SK-N-SH treated with all-trans-retinoic acid at 6 μM for 48 hours (cell line): ENCODE measurements around the gene SEPTIN5.

ENCODE experiments used
- ISL1 ChIP-seq: fragments of 250-450 bp; sonication (Bioruptor Pico); IDR thresholded peaks from 2 replicates; pipeline ENCODE4 v2.1.2; 2022; ENCODE audit warnings: mild to moderate bottlenecking, moderate library complexity
- RARB ChIP-seq: fragments of 250-450 bp; sonication (Bioruptor Pico); IDR thresholded peaks from 2 replicates; pipeline ENCODE4 v1.8.0; 2021; ENCODE audit warnings: mild to moderate bottlenecking, moderate library complexity
- ZFP30 ChIP-seq: fragments of 450-650 bp; formaldehyde crosslinking; IDR thresholded peaks from 2 replicates; pipeline ENCODE4 v1.5.0; 2022; ENCODE audit warnings: mild to moderate bottlenecking, moderate library complexity

DNA sequence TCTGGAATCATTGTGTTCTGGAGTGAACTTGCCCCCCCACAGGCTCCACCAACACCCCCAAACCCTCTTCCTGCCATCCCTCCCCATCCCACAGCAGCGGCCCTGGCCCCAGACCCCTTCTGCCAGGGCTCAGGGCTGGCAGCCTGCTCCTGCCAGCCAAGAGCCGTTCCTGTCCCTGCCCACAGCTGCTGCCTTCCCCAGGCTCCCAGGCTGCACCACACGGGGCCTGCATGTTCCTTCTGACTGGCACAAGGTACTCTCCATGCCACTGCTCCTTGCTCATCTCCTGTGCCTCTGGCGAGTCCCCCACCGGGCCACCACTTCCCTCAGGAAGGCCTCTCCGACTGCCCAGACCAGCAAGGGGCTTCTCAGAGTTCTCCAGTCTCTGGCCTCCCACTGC, 14.0 kb downstream of the SEPTIN5 start:
- no peak for TF ChIP-seq ISL1 (CRISPR knock-in tag)
- no peak for TF ChIP-seq ZFP30 (CRISPR knock-in tag)
- TF ChIP-seq RARB, result no peak
